Thyroid gland (tissue), 4 donors: Measurements from ENCODE around the gene EXOC3L4.

ENCODE experiments used
- POLR2A ChIP-seq, 2 donors: fragments of 450-650 bp; IDR thresholded peaks; one replicate each; pipeline ENCODE4 v1.6.1; 2017; ENCODE audit warnings: antibody characterized with exemption in 2 of 2, mild to moderate bottlenecking in 2 of 2, moderate library complexity in 1 of 2
- TF ChIP-seq, protein P1 (sequence below), 6 experiments: fragments of 200-600 bp in 3 of 6; fragments of 450-650 bp in 3 of 6; sonication (generic) in 3 of 6; IDR thresholded peaks; one replicate each; pipeline ENCODE4 v1.5.1; 2016 to 2019; ENCODE audit warnings: antibody characterized with exemption in 6 of 6, mild to moderate bottlenecking in 2 of 6, inconsistent platforms in 1 of 6, moderate library complexity in 1 of 6

DNA sequence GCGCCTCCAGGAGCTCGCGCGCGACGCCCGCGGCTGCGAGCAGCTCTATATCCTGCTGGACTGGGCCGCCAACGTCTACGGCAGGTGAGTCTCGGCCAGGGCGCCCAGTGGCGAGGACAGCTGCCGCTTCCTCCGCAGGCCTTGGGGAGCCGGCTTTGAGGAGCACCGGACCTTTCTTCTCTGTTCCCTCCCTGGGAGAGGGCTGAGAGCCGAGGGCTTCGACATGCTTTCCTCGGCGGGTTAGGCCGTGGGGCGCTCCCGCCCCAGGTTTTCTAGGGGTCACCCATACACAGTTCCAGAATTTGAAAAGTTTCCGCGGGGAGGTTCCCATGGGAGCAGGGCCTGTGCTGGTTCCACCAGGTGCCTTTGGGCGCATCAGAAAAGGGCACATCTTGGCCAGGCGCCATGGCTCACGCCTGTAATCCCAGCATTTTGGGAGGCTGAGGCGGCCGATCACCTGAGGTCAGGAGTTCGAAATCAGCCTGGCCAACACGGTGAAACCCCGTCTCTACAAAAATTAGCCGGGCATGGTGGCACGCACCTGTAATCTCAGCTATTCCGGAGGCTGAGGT is 8.2 kb downstream of the EXOC3L4 start:
- TF ChIP-seq, protein P1, sequence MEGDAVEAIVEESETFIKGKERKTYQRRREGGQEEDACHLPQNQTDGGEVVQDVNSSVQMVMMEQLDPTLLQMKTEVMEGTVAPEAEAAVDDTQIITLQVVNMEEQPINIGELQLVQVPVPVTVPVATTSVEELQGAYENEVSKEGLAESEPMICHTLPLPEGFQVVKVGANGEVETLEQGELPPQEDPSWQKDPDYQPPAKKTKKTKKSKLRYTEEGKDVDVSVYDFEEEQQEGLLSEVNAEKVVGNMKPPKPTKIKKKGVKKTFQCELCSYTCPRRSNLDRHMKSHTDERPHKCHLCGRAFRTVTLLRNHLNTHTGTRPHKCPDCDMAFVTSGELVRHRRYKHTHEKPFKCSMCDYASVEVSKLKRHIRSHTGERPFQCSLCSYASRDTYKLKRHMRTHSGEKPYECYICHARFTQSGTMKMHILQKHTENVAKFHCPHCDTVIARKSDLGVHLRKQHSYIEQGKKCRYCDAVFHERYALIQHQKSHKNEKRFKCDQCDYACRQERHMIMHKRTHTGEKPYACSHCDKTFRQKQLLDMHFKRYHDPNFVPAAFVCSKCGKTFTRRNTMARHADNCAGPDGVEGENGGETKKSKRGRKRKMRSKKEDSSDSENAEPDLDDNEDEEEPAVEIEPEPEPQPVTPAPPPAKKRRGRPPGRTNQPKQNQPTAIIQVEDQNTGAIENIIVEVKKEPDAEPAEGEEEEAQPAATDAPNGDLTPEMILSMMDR (IDR thresholded peaks at IDR 0.05) = no peak
- no peak for TF ChIP-seq POLR2A (IDR thresholded peaks at IDR 0.05)
